DND-41 (cell line): ENCODE data around the gene EMP2.

Experiments used
- EZH2 ChIP-seq: IDR thresholded peaks from 3 replicates; pipeline ENCODE4 v1.6.1; 2012; ENCODE audit warnings: borderline replicate concordance, low read depth, mild to moderate bottlenecking, moderate library complexity, low read length, inconsistent platforms; ENCODE audit not compliant: severe bottlenecking
- TF ChIP-seq, protein P1 (sequence below): IDR thresholded peaks from 2 replicates; pipeline ENCODE4 v1.5.1; 2012; ENCODE audit warnings: borderline replicate concordance, low read length, moderate library complexity, mild to moderate bottlenecking; ENCODE audit not compliant: poor library complexity, severe bottlenecking; ENCODE audit errors: extremely low read depth

DNA sequence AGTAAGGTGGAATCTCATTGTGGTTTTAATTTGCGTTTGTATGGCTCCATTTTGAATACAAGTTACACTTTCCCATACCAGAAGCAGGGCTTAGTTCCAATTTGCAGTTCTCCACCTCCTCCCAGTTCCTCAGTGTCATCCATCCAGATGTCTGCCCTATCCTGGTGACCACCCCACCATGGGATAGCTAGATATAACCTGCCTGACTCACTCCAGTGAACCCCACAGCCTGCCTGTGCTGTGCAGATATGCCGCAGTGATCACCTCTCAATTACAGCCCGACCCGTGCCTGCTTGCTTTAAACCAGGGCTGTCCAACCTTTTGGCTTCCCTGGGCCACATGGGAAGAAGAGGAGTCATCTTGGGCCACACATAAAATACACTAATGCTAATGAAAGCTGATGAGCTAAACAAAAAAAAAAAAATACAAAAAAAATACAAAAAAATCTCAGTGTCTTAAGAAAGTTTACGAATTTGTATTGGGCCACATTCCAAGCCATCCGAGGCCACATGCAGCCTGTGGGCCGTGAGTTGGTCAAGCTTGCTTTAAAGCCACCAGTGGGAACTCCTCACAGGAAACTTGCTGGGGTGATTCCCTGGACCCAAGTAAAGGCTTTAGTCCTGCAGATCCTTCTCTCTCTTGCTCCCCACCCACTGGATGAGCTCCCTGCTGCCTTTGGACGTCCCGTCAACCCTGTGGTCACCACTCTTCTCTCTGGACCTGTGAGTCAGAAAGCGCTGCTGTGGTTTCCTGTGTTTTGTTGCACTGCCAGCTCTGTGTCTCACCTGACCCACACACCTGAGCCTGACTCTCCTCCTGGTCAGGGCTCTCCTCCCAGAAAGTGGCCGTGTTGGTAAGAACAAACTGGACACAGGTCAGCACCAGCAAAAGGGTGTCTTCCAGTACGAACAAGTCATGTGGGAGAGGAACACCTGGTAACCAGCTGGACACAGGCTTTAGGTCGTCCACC, 83.0 kb downstream of the EMP2 start:
- TF ChIP-seq, protein P1, sequence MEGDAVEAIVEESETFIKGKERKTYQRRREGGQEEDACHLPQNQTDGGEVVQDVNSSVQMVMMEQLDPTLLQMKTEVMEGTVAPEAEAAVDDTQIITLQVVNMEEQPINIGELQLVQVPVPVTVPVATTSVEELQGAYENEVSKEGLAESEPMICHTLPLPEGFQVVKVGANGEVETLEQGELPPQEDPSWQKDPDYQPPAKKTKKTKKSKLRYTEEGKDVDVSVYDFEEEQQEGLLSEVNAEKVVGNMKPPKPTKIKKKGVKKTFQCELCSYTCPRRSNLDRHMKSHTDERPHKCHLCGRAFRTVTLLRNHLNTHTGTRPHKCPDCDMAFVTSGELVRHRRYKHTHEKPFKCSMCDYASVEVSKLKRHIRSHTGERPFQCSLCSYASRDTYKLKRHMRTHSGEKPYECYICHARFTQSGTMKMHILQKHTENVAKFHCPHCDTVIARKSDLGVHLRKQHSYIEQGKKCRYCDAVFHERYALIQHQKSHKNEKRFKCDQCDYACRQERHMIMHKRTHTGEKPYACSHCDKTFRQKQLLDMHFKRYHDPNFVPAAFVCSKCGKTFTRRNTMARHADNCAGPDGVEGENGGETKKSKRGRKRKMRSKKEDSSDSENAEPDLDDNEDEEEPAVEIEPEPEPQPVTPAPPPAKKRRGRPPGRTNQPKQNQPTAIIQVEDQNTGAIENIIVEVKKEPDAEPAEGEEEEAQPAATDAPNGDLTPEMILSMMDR = no peak
- TF ChIP-seq EZH2 = no peak
